Neural progenitor cell (in vitro differentiated cells): ENCODE results near the gene GTPBP3. TPM values are rescaled to one million over a fixed set of nuclear protein-coding genes. Genes with fewer than 3 reads are reported as not detected.
A peak's percentile ranks its signal among the peaks of the same experiment; 100 is the strongest.

Source experiments
- DNase-seq: peaks from one replicate; pipeline ENCODE4 v3.0.0-alpha.2; 2016; ENCODE audit warnings: low spot score
- H2AFZ ChIP-seq: fragments of 200-600 bp; sonication (generic); replicated peaks from 2 replicates; pipeline ENCODE4 v1.6.1; 2016; ENCODE audit warnings: antibody characterized with exemption
- H3F3A ChIP-seq: fragments of 200-600 bp; sonication (generic); 2 replicates; pipeline ENCODE4 v1.6.1; 2016; ENCODE audit warnings: antibody characterized with exemption, low read depth
- H3K27ac ChIP-seq: fragments of 200-600 bp; sonication (generic); 2 replicates; pipeline ENCODE4 v1.5.1; 2016; ENCODE audit warnings: mild to moderate bottlenecking
- H3K27me3 ChIP-seq: fragments of 200-600 bp; sonication (generic); 2 replicates; pipeline ENCODE4 v1.6.1; 2016; ENCODE audit warnings: mild to moderate bottlenecking, moderate library complexity
- H3K36me3 ChIP-seq: fragments of 200-600 bp; sonication (generic); 2 replicates; pipeline ENCODE4 v1.5.1; 2016
- H3K4me1 ChIP-seq: fragments of 200-600 bp; sonication (generic); 2 replicates; pipeline ENCODE4 v1.6.1; 2016; ENCODE audit warnings: mixed run types
- H3K4me2 ChIP-seq: fragments of 200-600 bp; sonication (generic); 2 replicates; pipeline ENCODE4 v1.6.1; 2016
- H3K4me3 ChIP-seq: fragments of 200-600 bp; sonication (generic); 2 replicates; pipeline ENCODE4 v1.5.1; 2016
- H3K79me2 ChIP-seq: fragments of 200-600 bp; sonication (generic); 2 replicates; pipeline ENCODE4 v1.6.1; 2016; ENCODE audit warnings: low read depth
- H3K9ac ChIP-seq: fragments of 200-600 bp; sonication (generic); 2 replicates; pipeline ENCODE4 v1.6.1; 2016
- H3K9me3 ChIP-seq: fragments of 200-600 bp; sonication (generic); 2 replicates; pipeline ENCODE4 v1.5.1; 2016; ENCODE audit warnings: low read depth
- H4K20me1 ChIP-seq: fragments of 200-600 bp; sonication (generic); 2 replicates; pipeline ENCODE4 v1.6.1; 2016; ENCODE audit warnings: low read depth
- H3K27ac Mint-ChIP-seq: 3 replicates; pipeline ENCODE4 v1.8.0; 2021; ENCODE audit warnings: mixed read lengths
- H3K27me3 Mint-ChIP-seq: 2 replicates; pipeline ENCODE4 v1.8.0; 2022; ENCODE audit warnings: low read depth, mild to moderate bottlenecking, inconsistent platforms, moderate library complexity, mixed read lengths; ENCODE audit not compliant: insufficient read depth
- H3K36me3 Mint-ChIP-seq: 3 replicates; pipeline ENCODE4 v1.8.0; 2021; ENCODE audit warnings: mixed read lengths
- H3K4me1 Mint-ChIP-seq: 3 replicates; pipeline ENCODE4 v1.8.0; 2021; ENCODE audit warnings: mixed read lengths
- H3K4me3 Mint-ChIP-seq: 3 replicates; pipeline ENCODE4 v1.8.0; 2021; ENCODE audit warnings: mild to moderate bottlenecking, moderate library complexity, mixed read lengths
- H3K9me3 Mint-ChIP-seq: 3 replicates; pipeline ENCODE4 v1.8.0; 2020; ENCODE audit warnings: mixed read lengths
- EZH2 ChIP-seq: fragments of 200-600 bp; sonication (generic); IDR thresholded peaks from 2 replicates; pipeline ENCODE4 v1.6.1; 2017; ENCODE audit warnings: antibody characterized with exemption, mild to moderate bottlenecking, moderate library complexity
- EZH2phosphoT487 ChIP-seq: fragments of 200-600 bp; sonication (generic); IDR thresholded peaks from 2 replicates; pipeline ENCODE4 v1.6.1; 2017; ENCODE audit warnings: antibody characterized with exemption
- total RNA-seq: library from RNA; depleted of rRNA; stranded (reverse); fragments of >200 nt; gene quantifications from 2 replicates; pipeline ENCODE4 v1.2.3, GENCODE V29; 2015; ENCODE audit warnings: low replicate concordance
- TF ChIP-seq, protein P1 (sequence below): fragments of 200-600 bp; sonication (generic); IDR thresholded peaks from 2 replicates; pipeline ENCODE4 v1.5.1; 2017; ENCODE audit warnings: antibody characterized with exemption, mild to moderate bottlenecking

GTPBP3 gene
- total RNA-seq, 1 donor from 2014 or later = 13.2 TPM

- peaks cover 16% of the 10 kb centered on the region for H3K36me3 Mint-ChIP-seq
- no peak overlapping the region for H3K4me3 Mint-ChIP-seq
- Histone ChIP-seq H3K36me3 (no peaks in the 10 kb centered on the region), H3K4me2 (no peak overlapping the region), H2AFZ (no peak overlapping the region), H3K4me3 (no peak overlapping the region), H4K20me1 (peaks cover 8% of the 10 kb centered on the region), H3K4me1 (peaks cover 17% of the 10 kb centered on the region), H3K79me2 (peaks cover 5% of the 10 kb centered on the region), H3K27ac (no peak overlapping the region), H3K9me3 (no peaks in the 10 kb centered on the region), H3K9ac (no peak overlapping the region), H3K27me3 (peaks cover 17% of the 10 kb centered on the region), H3F3A (peaks cover 69% of the 10 kb centered on the region)
- no peaks in the 10 kb centered on the region for H3K9me3 Mint-ChIP-seq
- H3K27me3 Mint-ChIP-seq = peaks cover 9% of the 10 kb centered on the region
- TF ChIP-seq EZH2phosphoT487 (no peak), EZH2 (no peak)
- TF ChIP-seq, protein P1, sequence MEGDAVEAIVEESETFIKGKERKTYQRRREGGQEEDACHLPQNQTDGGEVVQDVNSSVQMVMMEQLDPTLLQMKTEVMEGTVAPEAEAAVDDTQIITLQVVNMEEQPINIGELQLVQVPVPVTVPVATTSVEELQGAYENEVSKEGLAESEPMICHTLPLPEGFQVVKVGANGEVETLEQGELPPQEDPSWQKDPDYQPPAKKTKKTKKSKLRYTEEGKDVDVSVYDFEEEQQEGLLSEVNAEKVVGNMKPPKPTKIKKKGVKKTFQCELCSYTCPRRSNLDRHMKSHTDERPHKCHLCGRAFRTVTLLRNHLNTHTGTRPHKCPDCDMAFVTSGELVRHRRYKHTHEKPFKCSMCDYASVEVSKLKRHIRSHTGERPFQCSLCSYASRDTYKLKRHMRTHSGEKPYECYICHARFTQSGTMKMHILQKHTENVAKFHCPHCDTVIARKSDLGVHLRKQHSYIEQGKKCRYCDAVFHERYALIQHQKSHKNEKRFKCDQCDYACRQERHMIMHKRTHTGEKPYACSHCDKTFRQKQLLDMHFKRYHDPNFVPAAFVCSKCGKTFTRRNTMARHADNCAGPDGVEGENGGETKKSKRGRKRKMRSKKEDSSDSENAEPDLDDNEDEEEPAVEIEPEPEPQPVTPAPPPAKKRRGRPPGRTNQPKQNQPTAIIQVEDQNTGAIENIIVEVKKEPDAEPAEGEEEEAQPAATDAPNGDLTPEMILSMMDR = no peak
- H3K4me1 Mint-ChIP-seq = peaks cover 22% of the 10 kb centered on the region
- H3K27ac Mint-ChIP-seq = no peak overlapping the region
- no peak for DNase-seq
Measured at GRCh38 chr19:17331045-17331558, 6.3 kb upstream of the GTPBP3 start.

DNA sequence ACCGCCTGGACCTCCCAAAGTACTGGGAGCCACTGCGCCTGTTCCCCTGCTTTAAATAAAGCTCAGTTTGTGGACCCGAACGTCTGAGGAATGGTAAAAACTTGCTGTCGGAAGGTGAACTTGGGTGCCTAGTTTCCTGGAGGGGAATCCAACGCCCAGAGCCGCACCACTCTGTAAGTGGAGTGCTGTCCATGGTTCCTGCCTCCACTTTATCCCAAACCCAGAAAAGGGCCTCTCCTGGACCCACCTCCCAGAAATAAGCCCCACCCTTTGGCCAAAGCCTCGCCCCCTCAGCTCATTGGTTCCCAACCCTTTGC, 5.0 kb upstream of the GTPBP3 start:
- Mint-ChIP-seq H3K36me3 (peaks cover 16% of the 10 kb centered on the region), H3K27me3 (peaks cover 9% of the 10 kb centered on the region), H3K4me3 (peak overlapping the region; percentile 83), H3K4me1 (peaks cover 24% of the 10 kb centered on the region), H3K9me3 (no peaks in the 10 kb centered on the region), H3K27ac (no peak overlapping the region)
- Histone ChIP-seq H2AFZ (no peak overlapping the region), H3K9ac (no peak overlapping the region), H3K4me1 (peaks cover 5% of the 10 kb centered on the region), H3K4me2 (no peak overlapping the region), H3K79me2 (peaks cover 5% of the 10 kb centered on the region), H3F3A (peaks cover 67% of the 10 kb centered on the region), H3K9me3 (no peaks in the 10 kb centered on the region), H3K27ac (no peak overlapping the region), H3K36me3 (no peaks in the 10 kb centered on the region), H3K27me3 (peaks cover 17% of the 10 kb centered on the region), H4K20me1 (peaks cover 8% of the 10 kb centered on the region), H3K4me3 (no peak overlapping the region)
- no peak for TF ChIP-seq EZH2
- TF ChIP-seq EZH2phosphoT487 = no peak
- TF ChIP-seq, protein P1 = no peak
- DNase-seq = no peak

DNA sequence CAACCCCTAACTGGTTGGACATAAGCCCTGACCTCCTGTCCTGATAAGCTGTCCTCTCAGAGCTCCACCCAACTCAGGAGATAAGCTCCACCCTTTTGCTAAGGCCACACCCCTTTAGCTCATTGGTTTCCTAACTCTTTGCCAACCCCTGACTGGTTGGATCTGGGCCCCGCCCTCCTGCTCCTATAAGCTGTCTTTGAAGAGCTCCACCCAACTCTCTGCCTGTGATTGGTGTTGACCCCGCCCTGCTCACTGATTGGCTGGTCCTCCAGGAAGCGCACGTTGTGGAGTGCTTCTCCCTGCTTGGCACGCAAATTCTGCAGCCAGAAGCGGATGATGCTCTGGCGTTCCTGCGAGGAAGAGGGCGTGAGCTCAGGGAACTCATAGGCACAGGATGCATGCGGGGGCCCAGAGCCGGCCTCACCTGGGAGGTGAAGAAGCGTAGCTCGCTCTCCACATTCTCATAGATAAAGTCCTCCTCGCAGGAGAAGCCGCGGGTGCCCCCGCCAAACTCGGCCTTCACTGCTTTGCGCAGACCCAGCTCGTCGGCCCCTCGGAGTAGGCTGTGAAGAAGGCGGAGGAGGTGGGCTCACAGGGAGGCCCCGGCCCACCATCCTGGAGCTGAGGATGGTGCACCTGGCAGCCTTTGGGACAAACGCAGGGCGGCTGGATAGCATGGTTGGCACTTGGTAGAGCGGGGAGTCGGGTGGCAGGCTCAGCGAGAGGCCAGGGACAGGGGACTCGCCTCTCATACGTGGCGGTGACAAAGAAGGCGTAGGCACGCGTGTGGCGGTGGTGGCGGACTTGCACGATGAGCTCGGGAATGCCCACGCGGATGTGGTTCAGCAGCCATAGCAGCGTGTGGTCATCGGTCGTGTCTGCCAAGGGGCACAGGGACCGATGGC, 4.4 kb upstream of the GTPBP3 start:
- Mint-ChIP-seq H3K4me3 (peak overlapping the region; percentile 83), H3K4me1 (peaks cover 19% of the 10 kb centered on the region), H3K27me3 (peaks cover 15% of the 10 kb centered on the region), H3K27ac (no peak overlapping the region), H3K9me3 (no peaks in the 10 kb centered on the region), H3K36me3 (peaks cover 16% of the 10 kb centered on the region)
- TF ChIP-seq, protein P1 = no peak
- TF ChIP-seq EZH2phosphoT487 (no peak), EZH2 (no peak)
- no peak overlapping the region for H2AFZ ChIP-seq
- H3K4me1 ChIP-seq = peaks cover 3% of the 10 kb centered on the region
- H3K9ac ChIP-seq = no peak overlapping the region
- H3K79me2 ChIP-seq = peaks cover 9% of the 10 kb centered on the region
- H3K36me3 ChIP-seq = no peaks in the 10 kb centered on the region
- peak; percentile 77 for DNase-seq
- H3K27ac ChIP-seq = no peak overlapping the region
- H3K9me3 ChIP-seq = no peaks in the 10 kb centered on the region
- peak overlapping the region; percentile 86 for H3K4me2 ChIP-seq
- H3K27me3 ChIP-seq = peaks cover 17% of the 10 kb centered on the region
- peaks cover 8% of the 10 kb centered on the region for H4K20me1 ChIP-seq
- no peak overlapping the region for H3K4me3 ChIP-seq
- peaks cover 61% of the 10 kb centered on the region for H3F3A ChIP-seq
